Stimulated activated CD8-positive, alpha-beta memory T cell treated with anti-CD3 and anti-CD28 coated beads, Interleukin-2, amount 100 ng/mL, for 1 hour (primary cell): ENCODE measurements around the gene ADNP2.

Experiments
- DNase-seq, 2 donors: peaks; one replicate each; pipeline ENCODE4 v3.0.0-alpha.2; 2020; ENCODE audit warnings: low read depth in 2 of 2

The ADNP2 gene

GRCh38 chr18:80107426-80107825 is 1.6 kb upstream of the ADNP2 start:
- no peak for DNase-seq

- DNase-seq = no peak
Measured at GRCh38 chr18:80108121-80108536, 933 bp upstream of the ADNP2 start.

GRCh38 chr18:80109676-80110078 is 615 bp downstream of the ADNP2 start:
- no peak for DNase-seq

- DNase-seq = no peak
Measured at GRCh38 chr18:80112624-80113248, 3.7 kb downstream of the ADNP2 start.

- DNase-seq = no peak
Measured at GRCh38 chr18:80115035-80115434, 6.0 kb downstream of the ADNP2 start.

- DNase-seq = no peak
Measured at GRCh38 chr18:80119111-80119510, 10.0 kb downstream of the ADNP2 start.

GRCh38 chr18:80120932-80121331 is 11.9 kb downstream of the ADNP2 start:
- no peak for DNase-seq

- no peak for DNase-seq
Measured at GRCh38 chr18:80124131-80124530, 15.1 kb downstream of the ADNP2 start.

GRCh38 chr18:80126797-80127196 is 17.7 kb downstream of the ADNP2 start:
- DNase-seq = no peak

- no peak for DNase-seq
Measured at GRCh38 chr18:80127635-80128034, 18.6 kb downstream of the ADNP2 start.

- DNase-seq = no peak
Measured at GRCh38 chr18:80129672-80130367, 20.8 kb downstream of the ADNP2 start.

- no peak for DNase-seq
Measured at GRCh38 chr18:80130555-80130954, 21.5 kb downstream of the ADNP2 start.

GRCh38 chr18:80132180-80132812 is 23.2 kb downstream of the ADNP2 start:
- no peak for DNase-seq

GRCh38 chr18:80133124-80133523 is 24.1 kb downstream of the ADNP2 start:
- no peak for DNase-seq

- DNase-seq = no peak
Measured at GRCh38 chr18:80135136-80135535, 26.1 kb downstream of the ADNP2 start.

GRCh38 chr18:80136679-80137078 is 27.6 kb downstream of the ADNP2 start:
- no peak for DNase-seq

GRCh38 chr18:80137137-80137536 is 28.1 kb downstream of the ADNP2 start:
- DNase-seq = no peak

GRCh38 chr18:80137976-80138375 is 28.9 kb downstream of the ADNP2 start:
- DNase-seq = no peak

- DNase-seq = no peak
Measured at GRCh38 chr18:80140455-80140985, 31.5 kb downstream of the ADNP2 start.

- no peak for DNase-seq
Measured at GRCh38 chr18:80143881-80144280, 34.8 kb downstream of the ADNP2 start.

GRCh38 chr18:80145196-80145804 is 36.2 kb downstream of the ADNP2 start:
- no peak for DNase-seq

GRCh38 chr18:80147037-80147417 is 38.0 kb downstream of the ADNP2 start:
- no peak for DNase-seq
